Measurements from ENCODE around the gene RBM12. TPM values are rescaled to one million over a fixed set of nuclear protein-coding genes. Genes with fewer than 3 reads are reported as not detected.

Gene RBM12
- total RNA-seq, 1 donor from 2014 or later: 139 TPM

DNA sequence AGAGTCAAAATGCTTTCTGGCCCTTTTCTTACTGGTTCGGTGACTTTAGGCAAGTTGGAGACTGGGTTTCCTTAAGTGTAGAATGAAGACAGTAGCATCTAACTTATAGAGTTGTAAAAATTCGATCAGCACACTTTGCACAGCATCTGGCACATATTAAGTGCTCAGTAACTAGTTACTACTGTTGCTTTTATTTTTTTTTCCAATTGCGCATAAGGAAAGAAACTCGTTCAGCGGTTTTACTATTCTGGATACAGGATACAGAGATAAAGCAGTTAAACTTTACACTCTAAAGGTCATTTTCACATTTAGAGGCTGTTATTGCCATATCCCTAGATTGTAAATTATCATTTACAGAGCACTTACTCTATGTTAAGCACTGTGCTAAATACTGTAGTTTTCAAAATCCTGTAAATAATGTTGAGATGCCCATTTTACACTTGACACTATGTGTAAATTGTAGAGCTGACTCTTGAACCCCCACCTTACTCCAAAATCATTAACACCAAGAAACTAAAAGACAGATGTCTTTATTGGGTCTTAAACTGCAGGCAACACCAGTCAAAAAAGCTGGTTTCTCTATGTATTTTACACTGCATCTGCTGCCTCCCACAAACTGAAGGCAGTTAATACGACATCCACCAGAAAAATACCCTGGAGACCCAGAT lies 35.4 kb upstream of the RBM12 start:
- no peak for DNase-seq
- H3K4me3 Mint-ChIP-seq: peak overlapping the region; percentile 97
- ChIA-PET CTCF (interaction anchor here (0.6 to 2.5 kb wide), 4 partner anchors 99 to 236 kb away, joined by 3 to 6 read pairs (median 3); no protein-coding TSS in a partner anchor), POLR2A (interaction anchor here (0.9 to 2.3 kb wide), 16 partner anchors 10 to 245 kb away, joined by 3 to 47 read pairs (median 5); partner anchors contain the start of genes CPNE1, ERGIC3, PHF20 and RBM12)
- TF ChIP-seq, protein P1, sequence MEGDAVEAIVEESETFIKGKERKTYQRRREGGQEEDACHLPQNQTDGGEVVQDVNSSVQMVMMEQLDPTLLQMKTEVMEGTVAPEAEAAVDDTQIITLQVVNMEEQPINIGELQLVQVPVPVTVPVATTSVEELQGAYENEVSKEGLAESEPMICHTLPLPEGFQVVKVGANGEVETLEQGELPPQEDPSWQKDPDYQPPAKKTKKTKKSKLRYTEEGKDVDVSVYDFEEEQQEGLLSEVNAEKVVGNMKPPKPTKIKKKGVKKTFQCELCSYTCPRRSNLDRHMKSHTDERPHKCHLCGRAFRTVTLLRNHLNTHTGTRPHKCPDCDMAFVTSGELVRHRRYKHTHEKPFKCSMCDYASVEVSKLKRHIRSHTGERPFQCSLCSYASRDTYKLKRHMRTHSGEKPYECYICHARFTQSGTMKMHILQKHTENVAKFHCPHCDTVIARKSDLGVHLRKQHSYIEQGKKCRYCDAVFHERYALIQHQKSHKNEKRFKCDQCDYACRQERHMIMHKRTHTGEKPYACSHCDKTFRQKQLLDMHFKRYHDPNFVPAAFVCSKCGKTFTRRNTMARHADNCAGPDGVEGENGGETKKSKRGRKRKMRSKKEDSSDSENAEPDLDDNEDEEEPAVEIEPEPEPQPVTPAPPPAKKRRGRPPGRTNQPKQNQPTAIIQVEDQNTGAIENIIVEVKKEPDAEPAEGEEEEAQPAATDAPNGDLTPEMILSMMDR (IDR thresholded peaks at IDR 0.05): no peak
- H3K9me3 Mint-ChIP-seq: no peaks in the 10 kb centered on the region
- H3K27ac Mint-ChIP-seq: peak overlapping the region; percentile 91
- H3K4me1 Mint-ChIP-seq: peaks cover 27% of the 10 kb centered on the region
- no peaks in the 10 kb centered on the region for H3K27me3 Mint-ChIP-seq
- intact Hi-C loops (cut with micrococcal nuclease): loop anchor here (1.0 to 10.0 kb wide), 10 partner anchors 7 to 237 kb away; partner anchors contain the start of genes CPNE1, RBM12 and RBM39
- no peak for ATAC-seq (ENCODE audit: low read depth)
- H3K36me3 Mint-ChIP-seq (ENCODE audit: low read depth): peaks cover 74% of the 10 kb centered on the region

- peaks cover 27% of the 10 kb centered on the region for H3K4me1 Mint-ChIP-seq
- ATAC-seq (ENCODE audit: low read depth): peak; percentile 90
Measured at GRCh38 chr20:35699127-35699956, 34.6 kb upstream of the RBM12 start, which contains the start of the genes NFS1 and ROMO1. Gene NFS1 (minus strand): TSS chr20:35699352. CDS start chr20:35699288, 64 bp downstream. Gene ROMO1 (plus strand): TSS chr20:35699405. CDS start chr20:35699633, 228 bp downstream.

GRCh38 chr20:35698298-35699126 lies 33.8 kb upstream of the RBM12 start:
- Mint-ChIP-seq H3K4me3 (peak overlapping the region; percentile 97), H3K27ac (peak overlapping the region; percentile 87), H3K9me3 (no peaks in the 10 kb centered on the region), H3K36me3 (ENCODE audit: low read depth) (peaks cover 65% of the 10 kb centered on the region), H3K27me3 (no peaks in the 10 kb centered on the region), H3K4me1 (peaks cover 27% of the 10 kb centered on the region)
- TF ChIP-seq, protein P1 (IDR thresholded peaks at IDR 0.05): no peak
- DNase-seq (no peak), ATAC-seq (ENCODE audit: low read depth) (peak; percentile 29)
- POLR2A ChIA-PET: interaction anchor here (1.0 to 2.3 kb wide), 12 partner anchors 12 to 256 kb away, joined by 3 to 47 read pairs (median 6); partner anchors contain the start of genes CPNE1, ERGIC3, PHF20 and RBM12
- CTCF ChIA-PET: interaction anchor here (1.5 to 2.5 kb wide), 2 partner anchors 219 to 235 kb away, joined by 3 to 6 read pairs; no protein-coding TSS in a partner anchor
- intact Hi-C loops (cut with micrococcal nuclease): loop anchor here (1.0 to 10.0 kb wide), 10 partner anchors 9 to 235 kb away; partner anchors contain the start of genes CPNE1, RBM12 and RBM39

More at GRCh38 chr20:35699127-35699956, 34.6 kb upstream of the RBM12 start, which contains the start of the genes NFS1 and ROMO1:
- Mint-ChIP-seq H3K27ac (peak within 1 kb of the TSS; percentile 91), H3K36me3 (ENCODE audit: low read depth) (peaks cover 70% of the 10 kb centered on the region), H3K27me3 (no peaks in the 10 kb centered on the region), H3K9me3 (no peaks in the 10 kb centered on the region), H3K4me3 (peak within 1 kb of the TSS; percentile 97)
- intact Hi-C loops (cut with micrococcal nuclease): loop anchor here (1.0 to 10.0 kb wide), 10 partner anchors 8 to 236 kb away; partner anchors contain the start of genes CPNE1, RBM12 and RBM39
- peak; percentile 85 for DNase-seq
- POLR2A ChIA-PET: interaction anchor here (0.6 to 2.3 kb wide), 19 partner anchors 10 to 315 kb away, joined by 3 to 47 read pairs (median 4); partner anchors contain the start of genes CPNE1, ERGIC3, PHF20 and RBM12
- CTCF ChIA-PET: interaction anchor here (0.7 to 2.5 kb wide), 4 partner anchors 98 to 368 kb away, joined by 3 to 6 read pairs (median 3); no protein-coding TSS in a partner anchor
- TF ChIP-seq, protein P1 (IDR thresholded peaks at IDR 0.05): no peak

GRCh38 chr20:35697696-35698297 lies 33.1 kb upstream of the RBM12 start:
- DNase-seq (no peak), ATAC-seq (ENCODE audit: low read depth) (no peak)
- peak overlapping the region; percentile 97 for H3K4me3 Mint-ChIP-seq
- peak overlapping the region; percentile 38 for H3K27ac Mint-ChIP-seq
- TF ChIP-seq, protein P1 (IDR thresholded peaks at IDR 0.05): no peak
- intact Hi-C loops (cut with micrococcal nuclease): loop anchor here (2.0 to 10.0 kb wide), 2 partner anchors 17 to 187 kb away; no protein-coding TSS in a partner anchor
- no peaks in the 10 kb centered on the region for H3K27me3 Mint-ChIP-seq
- no peaks in the 10 kb centered on the region for H3K9me3 Mint-ChIP-seq
- ChIA-PET POLR2A (no interaction called here), CTCF (no interaction called here)
- peaks cover 65% of the 10 kb centered on the region for H3K36me3 Mint-ChIP-seq (ENCODE audit: low read depth)
- H3K4me1 Mint-ChIP-seq: peaks cover 27% of the 10 kb centered on the region

All from activated B cell treated with CpG ODN at 0.5 μM for 24 hours (primary cell).